Progenitor cell of endocrine pancreas (in vitro differentiated cells): ENCODE results near the gene CCDC185. TPM values are rescaled to one million over a fixed set of nuclear protein-coding genes. Genes with fewer than 3 reads are reported as not detected.

ENCODE experiments used
- DNase-seq: peaks from one replicate; pipeline ENCODE4 v3.0.0; 2021; ENCODE audit warnings: low spot score; ENCODE audit not compliant: unreplicated experiment
- H3K27ac Mint-ChIP-seq: 2 replicates; pipeline ENCODE4 v1.8.0; 2021; ENCODE audit warnings: mild to moderate bottlenecking, moderate library complexity, mixed read lengths
- H3K27me3 Mint-ChIP-seq: 2 replicates; pipeline ENCODE4 v1.8.0; 2021; ENCODE audit warnings: mixed read lengths
- H3K36me3 Mint-ChIP-seq: 2 replicates; pipeline ENCODE4 v1.8.0; 2022; ENCODE audit warnings: mixed read lengths; ENCODE audit not compliant: insufficient read depth
- H3K4me1 Mint-ChIP-seq: 2 replicates; pipeline ENCODE4 v1.8.0; 2021; ENCODE audit warnings: low read depth, mixed read lengths
- H3K4me3 Mint-ChIP-seq: 2 replicates; pipeline ENCODE4 v1.8.0; 2021; ENCODE audit warnings: low read depth, mild to moderate bottlenecking, moderate library complexity, mixed read lengths
- H3K9me3 Mint-ChIP-seq: 2 replicates; pipeline ENCODE4 v1.8.0; 2021; ENCODE audit warnings: low read depth, mixed read lengths
- CTCF ChIP-seq: fragments of 200-600 bp; sonication (generic); IDR thresholded peaks from one replicate; pipeline ENCODE4 v1.5.0; 2021; ENCODE audit warnings: antibody characterized with exemption, mild to moderate bottlenecking; ENCODE audit not compliant: unreplicated experiment
- long read RNA-seq: library from polyadenylated mRNA; unstranded; transcript quantifications from one replicate; pipeline ENCODE4 v2.0.0, GENCODE V29; 2020
- total RNA-seq: library from RNA; stranded (reverse); gene quantifications from 2 replicates; pipeline ENCODE4 v1.2.1, GENCODE V29; 2021

The CCDC185 gene
- total RNA-seq: not detected in 2 replicates
- long read RNA-seq: 0 reads

- Mint-ChIP-seq H3K9me3 (no peaks in the 10 kb centered on the region), H3K27ac (no peak within 1 kb of the TSS), H3K36me3 (no peaks in the 10 kb centered on the region), H3K27me3 (peaks cover 13% of the 10 kb centered on the region), H3K4me1 (no peaks in the 10 kb centered on the region), H3K4me3 (no peak within 1 kb of the TSS)
- DNase-seq: no peak
- TF ChIP-seq CTCF: no peak
Measured at GRCh38 chr1:223393275-223394214, at the start of gene CCDC185. Gene CCDC185 (plus strand): TSS chr1:223393415. CDS start chr1:223393476, 61 bp downstream.

GRCh38 chr1:223343692-223344091, 49.5 kb upstream of the CCDC185 start:
- no peaks in the 10 kb centered on the region for H3K36me3 Mint-ChIP-seq
- H3K27ac Mint-ChIP-seq: no peak overlapping the region
- no peaks in the 10 kb centered on the region for H3K9me3 Mint-ChIP-seq
- DNase-seq: no peak
- TF ChIP-seq CTCF: no peak
- peaks cover 14% of the 10 kb centered on the region for H3K4me1 Mint-ChIP-seq
- peaks cover 18% of the 10 kb centered on the region for H3K27me3 Mint-ChIP-seq
- H3K4me3 Mint-ChIP-seq: no peak overlapping the region

GRCh38 chr1:223344491-223344890, 48.7 kb upstream of the CCDC185 start:
- no peak for DNase-seq
- Mint-ChIP-seq H3K27ac (no peak overlapping the region), H3K27me3 (peaks cover 13% of the 10 kb centered on the region), H3K4me1 (peaks cover 12% of the 10 kb centered on the region), H3K4me3 (no peak overlapping the region), H3K9me3 (no peaks in the 10 kb centered on the region), H3K36me3 (no peaks in the 10 kb centered on the region)
- no peak for TF ChIP-seq CTCF

GRCh38 chr1:223345720-223346119, 47.5 kb upstream of the CCDC185 start:
- Mint-ChIP-seq H3K27ac (no peak overlapping the region), H3K27me3 (peaks cover 12% of the 10 kb centered on the region), H3K4me1 (peaks cover 4% of the 10 kb centered on the region), H3K9me3 (no peaks in the 10 kb centered on the region), H3K36me3 (no peaks in the 10 kb centered on the region), H3K4me3 (no peak overlapping the region)
- DNase-seq: no peak
- no peak for TF ChIP-seq CTCF

GRCh38 chr1:223346311-223346710, 46.9 kb upstream of the CCDC185 start:
- Mint-ChIP-seq H3K36me3 (no peaks in the 10 kb centered on the region), H3K27me3 (peaks cover 10% of the 10 kb centered on the region)
- no peak for TF ChIP-seq CTCF

More at GRCh38 chr1:223346311-223346710, 46.9 kb upstream of the CCDC185 start:
- DNase-seq: no peak
- H3K4me1 Mint-ChIP-seq: no peaks in the 10 kb centered on the region
- no peaks in the 10 kb centered on the region for H3K9me3 Mint-ChIP-seq
- no peak overlapping the region for H3K4me3 Mint-ChIP-seq
- no peak overlapping the region for H3K27ac Mint-ChIP-seq
